ENCODE measurements around the gene CD101.

CD101 gene

DNA sequence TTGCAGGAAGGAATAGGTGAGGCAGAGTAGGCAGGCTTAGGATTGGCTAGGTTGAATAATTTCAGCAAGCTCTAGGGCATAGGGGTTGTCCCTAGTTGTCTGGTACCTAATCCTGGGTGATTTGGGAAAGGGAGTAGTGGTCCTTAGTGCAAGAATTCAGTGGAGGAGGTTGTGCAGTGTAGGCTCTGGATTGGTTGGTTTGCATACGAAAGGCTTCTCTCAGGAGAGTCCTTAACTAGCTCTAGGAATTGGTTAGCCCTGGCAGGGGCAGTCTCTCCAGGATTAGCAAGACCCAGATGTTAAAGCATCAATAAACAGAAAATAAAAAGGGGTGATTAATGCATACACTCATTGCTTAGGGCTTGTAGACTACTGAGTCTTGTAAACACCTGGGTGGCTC is 9.6 kb upstream of the CD101 start:
- DNase-seq (ENCODE audit: insufficient read length, low spot score) (no peak), FAIRE-seq (no peak)
- TF ChIP-seq, protein P1, sequence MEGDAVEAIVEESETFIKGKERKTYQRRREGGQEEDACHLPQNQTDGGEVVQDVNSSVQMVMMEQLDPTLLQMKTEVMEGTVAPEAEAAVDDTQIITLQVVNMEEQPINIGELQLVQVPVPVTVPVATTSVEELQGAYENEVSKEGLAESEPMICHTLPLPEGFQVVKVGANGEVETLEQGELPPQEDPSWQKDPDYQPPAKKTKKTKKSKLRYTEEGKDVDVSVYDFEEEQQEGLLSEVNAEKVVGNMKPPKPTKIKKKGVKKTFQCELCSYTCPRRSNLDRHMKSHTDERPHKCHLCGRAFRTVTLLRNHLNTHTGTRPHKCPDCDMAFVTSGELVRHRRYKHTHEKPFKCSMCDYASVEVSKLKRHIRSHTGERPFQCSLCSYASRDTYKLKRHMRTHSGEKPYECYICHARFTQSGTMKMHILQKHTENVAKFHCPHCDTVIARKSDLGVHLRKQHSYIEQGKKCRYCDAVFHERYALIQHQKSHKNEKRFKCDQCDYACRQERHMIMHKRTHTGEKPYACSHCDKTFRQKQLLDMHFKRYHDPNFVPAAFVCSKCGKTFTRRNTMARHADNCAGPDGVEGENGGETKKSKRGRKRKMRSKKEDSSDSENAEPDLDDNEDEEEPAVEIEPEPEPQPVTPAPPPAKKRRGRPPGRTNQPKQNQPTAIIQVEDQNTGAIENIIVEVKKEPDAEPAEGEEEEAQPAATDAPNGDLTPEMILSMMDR (IDR thresholded peaks at IDR 0.05; ENCODE audit: insufficient read depth, missing control alignments) = no peak

DNA sequence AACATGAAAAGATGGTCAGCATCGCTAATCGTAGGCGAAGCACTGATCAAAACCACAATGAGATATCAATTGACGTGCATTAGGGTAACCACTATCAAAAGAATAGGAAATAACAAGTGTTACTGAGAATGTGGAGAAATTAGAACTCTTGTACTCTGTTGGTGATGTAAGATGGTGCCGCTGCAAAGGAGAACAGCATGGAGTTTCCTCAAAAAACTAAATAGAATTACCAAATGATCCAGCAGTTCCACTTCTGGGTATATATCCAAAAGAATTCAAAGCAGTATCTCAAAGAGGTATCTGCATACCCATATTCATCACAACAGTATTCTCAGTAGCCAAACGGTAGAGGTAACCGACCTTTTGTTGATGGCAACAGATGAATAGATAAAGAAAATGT is 8.3 kb upstream of the CD101 start:
- DNase-seq (ENCODE audit: insufficient read length, low spot score) = no peak
- TF ChIP-seq, protein P1 (IDR thresholded peaks at IDR 0.05; ENCODE audit: insufficient read depth, missing control alignments) = no peak
- no peak for FAIRE-seq

DNA sequence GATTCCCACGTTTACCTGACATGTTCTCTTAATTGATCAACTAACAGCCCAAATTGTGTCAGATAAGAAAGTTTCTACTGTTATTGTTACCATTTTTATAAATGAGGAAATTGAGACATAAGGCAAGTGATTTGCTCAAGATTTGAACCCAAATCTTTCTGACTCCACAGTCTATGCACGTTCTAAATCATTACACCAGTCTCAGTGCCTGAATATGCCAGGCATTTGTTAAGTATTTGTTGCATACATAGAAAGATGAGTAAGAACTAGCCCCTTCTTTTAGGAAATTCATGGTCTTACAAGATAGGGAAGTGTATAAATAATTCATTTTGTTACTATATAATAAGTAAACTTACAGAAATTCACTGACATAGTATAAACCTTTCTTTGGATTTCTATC is 7.1 kb upstream of the CD101 start:
- FAIRE-seq (no peak), DNase-seq (ENCODE audit: insufficient read length, low spot score) (no peak)
- TF ChIP-seq, protein P1 (IDR thresholded peaks at IDR 0.05; ENCODE audit: insufficient read depth, missing control alignments) = no peak

DNA sequence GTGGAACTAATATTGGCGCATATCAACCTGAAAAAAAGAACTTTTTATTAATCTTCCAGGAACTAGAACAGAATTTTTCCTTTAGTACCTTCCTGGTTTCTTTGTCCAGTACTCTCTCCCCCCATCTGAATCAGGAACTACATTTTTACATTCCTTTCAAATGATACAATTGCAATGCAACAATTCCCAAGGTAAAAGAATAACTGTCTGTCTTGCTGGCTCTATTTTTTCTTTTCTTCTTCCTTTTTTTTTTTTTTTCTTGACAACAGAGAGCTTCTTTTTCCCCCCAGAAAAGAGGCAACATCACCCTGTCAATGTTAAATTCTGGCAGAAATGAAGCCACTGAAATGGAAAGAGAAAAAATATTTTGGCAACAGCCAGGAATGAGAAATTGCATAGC is 4.5 kb upstream of the CD101 start:
- FAIRE-seq (no peak), DNase-seq (ENCODE audit: insufficient read length, low spot score) (no peak)
- TF ChIP-seq, protein P1 (IDR thresholded peaks at IDR 0.05; ENCODE audit: insufficient read depth, missing control alignments) = no peak

DNA sequence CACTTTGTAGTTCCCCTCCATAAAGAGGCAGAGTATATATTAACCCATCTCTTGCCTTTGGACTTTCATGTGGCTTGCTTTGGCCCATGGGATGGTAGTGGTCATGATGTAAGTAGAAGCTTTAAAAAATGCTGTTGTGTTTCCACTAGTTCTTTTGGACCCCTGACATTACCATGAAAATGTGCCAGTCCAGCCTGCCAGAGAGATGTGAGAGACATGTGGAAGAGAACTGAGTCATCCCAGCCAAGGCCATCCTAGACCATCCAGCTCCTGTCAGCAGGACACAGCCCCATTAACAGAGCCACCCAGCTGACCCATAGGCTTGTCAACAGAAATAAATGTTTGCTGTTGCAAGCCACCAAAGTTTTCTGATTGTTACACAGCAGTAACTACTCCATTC is 3.9 kb upstream of the CD101 start:
- TF ChIP-seq, protein P1 (IDR thresholded peaks at IDR 0.05; ENCODE audit: insufficient read depth, missing control alignments) = no peak
- no peak for FAIRE-seq
- no peak for DNase-seq (ENCODE audit: insufficient read length, low spot score)

DNA sequence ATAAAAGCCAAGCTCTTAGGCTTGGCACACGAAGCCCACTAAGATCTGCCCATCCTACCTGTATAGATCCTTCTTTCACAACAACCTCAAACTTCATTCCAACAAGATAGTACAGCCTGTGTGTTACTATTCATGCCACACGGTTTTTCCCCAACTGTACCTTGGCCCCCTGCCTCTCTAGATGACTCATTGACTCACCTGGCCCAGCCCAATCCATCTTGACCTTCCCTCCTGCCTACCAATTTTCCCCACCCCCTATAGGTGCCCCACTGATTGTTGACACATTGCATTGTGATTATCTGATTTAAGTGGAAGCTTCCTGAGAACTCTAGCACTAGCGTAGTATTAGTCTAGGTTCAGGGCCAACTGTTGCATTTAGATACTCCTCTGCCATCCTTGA is 2.0 kb upstream of the CD101 start:
- DNase-seq (ENCODE audit: insufficient read length, low spot score) (no peak), FAIRE-seq (no peak)

DNA sequence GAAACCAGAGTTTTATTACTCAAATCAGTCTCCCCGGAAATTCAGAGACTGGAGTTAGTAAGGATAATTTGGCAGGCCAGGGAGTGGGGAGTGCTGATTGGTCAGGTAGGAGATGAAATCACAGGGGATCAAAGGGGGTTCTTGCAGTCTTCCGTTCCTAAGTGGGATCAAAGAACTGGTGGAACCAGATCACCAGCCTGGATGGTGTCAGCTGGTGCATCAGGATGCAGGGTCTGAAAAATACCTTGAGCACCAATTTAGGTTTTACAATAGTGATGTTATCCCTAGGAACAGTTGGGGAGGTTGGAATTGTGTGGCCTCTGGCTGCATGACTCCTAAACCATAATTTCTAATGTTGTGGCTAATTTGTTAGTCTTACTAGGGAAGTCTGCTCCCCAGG is 1.4 kb upstream of the CD101 start:
- no peak for DNase-seq (ENCODE audit: insufficient read length, low spot score)
- FAIRE-seq = no peak
- TF ChIP-seq, protein P1 (IDR thresholded peaks at IDR 0.05; ENCODE audit: insufficient read depth, missing control alignments) = no peak

More for the DNA sequence above, 2.0 kb upstream of the CD101 start:
- TF ChIP-seq, protein P1 (IDR thresholded peaks at IDR 0.05; ENCODE audit: insufficient read depth, missing control alignments) = no peak

Data from D721Med (cell line).